Astrocyte (in vitro differentiated cells and primary cell): ENCODE data around the gene SLIT3. TPM values are rescaled to one million over a fixed set of nuclear protein-coding genes. Genes with fewer than 3 reads are reported as not detected.

ENCODE experiments used
- DNase-seq: peaks from one replicate; pipeline ENCODE4 v3.0.0-alpha.2; 2010; ENCODE audit warnings: low read depth
- FAIRE-seq: peaks from 2 replicates; lab custom pipeline; 2011; peaks lifted over from hg19 to GRCh38; lab: Jason Lieb, UNC
- H2AFZ ChIP-seq: 2 replicates; pipeline ENCODE4 v1.6.0; 2012; ENCODE audit warnings: low read depth, low read length, inconsistent platforms
- H3K27ac ChIP-seq: 2 replicates; pipeline ENCODE4 v1.5.1; 2011; ENCODE audit warnings: low read depth, low read length, inconsistent platforms
- H3K27me3 ChIP-seq: 2 replicates; pipeline ENCODE4 v1.6.0; 2011; ENCODE audit warnings: low read length, inconsistent platforms; ENCODE audit not compliant: insufficient read depth
- H3K36me3 ChIP-seq: 2 replicates; pipeline ENCODE4 v1.5.1; 2011; ENCODE audit warnings: low read length, inconsistent platforms; ENCODE audit not compliant: insufficient read depth
- H3K4me1 ChIP-seq: 2 replicates; pipeline ENCODE4 v1.5.1; 2011; ENCODE audit warnings: low read length, inconsistent platforms; ENCODE audit not compliant: insufficient read depth
- H3K4me2 ChIP-seq: 2 replicates; pipeline ENCODE4 v1.6.0; 2012; ENCODE audit warnings: low read length, inconsistent platforms
- H3K4me3 ChIP-seq: 2 replicates; pipeline ENCODE4 v1.5.1; 2011; ENCODE audit warnings: low read depth, mild to moderate bottlenecking, low read length, inconsistent platforms; ENCODE audit not compliant: insufficient read depth
- H3K79me2 ChIP-seq: 2 replicates; pipeline ENCODE4 v1.6.0; 2012; ENCODE audit warnings: mild to moderate bottlenecking, low read length, inconsistent platforms; ENCODE audit not compliant: insufficient read depth
- H3K9ac ChIP-seq: 2 replicates; pipeline ENCODE4 v1.6.0; 2012; ENCODE audit warnings: mild to moderate bottlenecking, low read length, inconsistent platforms
- H3K9me3 ChIP-seq: 2 replicates; pipeline ENCODE4 v1.5.1; 2012; ENCODE audit warnings: low read depth, mild to moderate bottlenecking, low read length, inconsistent platforms; ENCODE audit not compliant: insufficient read depth
- H4K20me1 ChIP-seq: 2 replicates; pipeline ENCODE4 v1.6.0; 2012; ENCODE audit warnings: low read length, inconsistent platforms; ENCODE audit not compliant: insufficient read depth
- H3K27ac Mint-ChIP-seq: one replicate; pipeline ENCODE4 v1.8.0; 2021; ENCODE audit warnings: mild to moderate bottlenecking, mixed read lengths; ENCODE audit not compliant: unreplicated experiment
- H3K27me3 Mint-ChIP-seq: one replicate; pipeline ENCODE4 v1.8.0; 2021; ENCODE audit warnings: low read depth, mixed read lengths; ENCODE audit not compliant: unreplicated experiment
- H3K36me3 Mint-ChIP-seq: one replicate; pipeline ENCODE4 v1.8.0; 2021; ENCODE audit warnings: low read depth, mixed read lengths; ENCODE audit not compliant: unreplicated experiment
- H3K4me1 Mint-ChIP-seq: one replicate; pipeline ENCODE4 v1.8.0; 2021; ENCODE audit warnings: low read depth, mixed read lengths; ENCODE audit not compliant: unreplicated experiment
- H3K4me3 Mint-ChIP-seq: one replicate; pipeline ENCODE4 v1.8.0; 2021; ENCODE audit warnings: mild to moderate bottlenecking, moderate library complexity, mixed read lengths; ENCODE audit not compliant: unreplicated experiment
- H3K9me3 Mint-ChIP-seq: one replicate; pipeline ENCODE4 v1.8.0; 2021; ENCODE audit warnings: mild to moderate bottlenecking, mixed read lengths; ENCODE audit not compliant: unreplicated experiment
- CTCF ChIP-seq: IDR thresholded peaks from 2 replicates; pipeline ENCODE4 v1.5.1; 2011; ENCODE audit warnings: low read depth, mild to moderate bottlenecking, inconsistent platforms, low read length, moderate library complexity; ENCODE audit not compliant: insufficient read depth
- EZH2 ChIP-seq: IDR thresholded peaks from 2 replicates; pipeline ENCODE4 v1.6.1; 2012; ENCODE audit warnings: mild to moderate bottlenecking, low read length, inconsistent platforms; ENCODE audit not compliant: insufficient read depth
- total RNA-seq: library from RNA; stranded (reverse); gene quantifications from 2 replicates; pipeline ENCODE4 v1.2.1, GENCODE V29; 2021

Gene SLIT3
- total RNA-seq, 1 donor from 2014 or later, result 20.7 TPM

GRCh38 chr5:168740811-168741213 is 560.1 kb downstream of the SLIT3 start:
- Mint-ChIP-seq H3K36me3 (peaks cover 19% of the 10 kb centered on the region), H3K4me3 (no peak overlapping the region), H3K27me3 (peaks cover 7% of the 10 kb centered on the region), H3K9me3 (peaks cover 12% of the 10 kb centered on the region), H3K27ac (no peak overlapping the region), H3K4me1 (no peaks in the 10 kb centered on the region)
- TF ChIP-seq CTCF, result no peak
- TF ChIP-seq EZH2, result no peak
- no peak overlapping the region for H3K9ac ChIP-seq
- peaks cover 3% of the 10 kb centered on the region for H3K27me3 ChIP-seq
- H3K4me3 ChIP-seq, result no peak overlapping the region
- H3K4me2 ChIP-seq, result no peak overlapping the region
- no peak overlapping the region for H2AFZ ChIP-seq
- no peaks in the 10 kb centered on the region for H3K9me3 ChIP-seq
- DNase-seq (no peak), FAIRE-seq (no peak)
- H3K79me2 ChIP-seq, result no peaks in the 10 kb centered on the region
- H3K27ac ChIP-seq, result no peak overlapping the region
- no peaks in the 10 kb centered on the region for H4K20me1 ChIP-seq
- H3K36me3 ChIP-seq, result no peaks in the 10 kb centered on the region
- H3K4me1 ChIP-seq, result no peaks in the 10 kb centered on the region

DNA sequence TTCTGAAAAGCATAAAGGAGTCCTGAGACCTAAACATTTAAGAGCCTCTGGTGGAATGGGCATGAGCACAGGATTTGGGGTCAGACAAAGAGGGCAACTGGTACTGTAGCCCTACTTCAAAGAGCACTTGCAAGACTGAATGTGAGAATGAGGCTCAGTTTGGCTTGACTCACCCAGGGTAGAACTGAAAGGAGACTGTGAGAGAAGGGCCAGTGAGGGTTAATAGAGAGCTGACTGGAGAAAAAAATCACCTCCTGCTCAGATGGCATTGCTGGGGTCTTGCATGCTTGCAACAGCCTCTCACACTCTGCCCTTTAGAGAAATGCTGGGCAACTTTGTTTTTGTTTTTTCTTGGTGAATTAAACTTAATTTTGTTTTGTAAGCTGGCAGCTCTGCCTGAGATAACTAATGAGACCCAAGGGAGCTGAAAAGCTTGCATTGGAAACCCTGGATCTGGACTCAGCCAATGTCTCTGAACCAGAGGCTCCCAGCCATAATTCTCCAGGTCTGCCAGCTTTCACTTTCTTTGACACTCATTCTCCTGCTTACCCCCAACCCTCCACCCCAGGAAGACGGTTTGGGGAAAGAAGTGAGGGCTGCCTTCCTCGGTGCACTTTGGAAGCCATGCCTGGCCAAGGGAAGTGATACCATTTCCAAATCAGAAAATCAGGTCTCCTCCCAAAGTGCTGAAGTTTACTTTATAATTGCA is 560.7 kb downstream of the SLIT3 start:
- H2AFZ ChIP-seq, result no peak overlapping the region
- no peaks in the 10 kb centered on the region for H3K4me1 Mint-ChIP-seq
- H3K79me2 ChIP-seq, result no peaks in the 10 kb centered on the region
- no peak overlapping the region for H3K27ac ChIP-seq
- H3K4me1 ChIP-seq, result no peaks in the 10 kb centered on the region
- peaks cover 10% of the 10 kb centered on the region for H3K9me3 Mint-ChIP-seq
- H3K27me3 ChIP-seq, result peaks cover 3% of the 10 kb centered on the region
- no peak overlapping the region for H3K9ac ChIP-seq
- TF ChIP-seq CTCF (no peak), EZH2 (no peak)
- no peaks in the 10 kb centered on the region for H3K36me3 ChIP-seq
- no peaks in the 10 kb centered on the region for H3K9me3 ChIP-seq
- peaks cover 10% of the 10 kb centered on the region for H3K27me3 Mint-ChIP-seq
- FAIRE-seq (no peak), DNase-seq (no peak)
- peaks cover 16% of the 10 kb centered on the region for H3K36me3 Mint-ChIP-seq
- H3K27ac Mint-ChIP-seq, result no peak overlapping the region
- no peaks in the 10 kb centered on the region for H4K20me1 ChIP-seq
- no peak overlapping the region for H3K4me3 Mint-ChIP-seq
- no peak overlapping the region for H3K4me3 ChIP-seq
- H3K4me2 ChIP-seq, result no peak overlapping the region

DNA sequence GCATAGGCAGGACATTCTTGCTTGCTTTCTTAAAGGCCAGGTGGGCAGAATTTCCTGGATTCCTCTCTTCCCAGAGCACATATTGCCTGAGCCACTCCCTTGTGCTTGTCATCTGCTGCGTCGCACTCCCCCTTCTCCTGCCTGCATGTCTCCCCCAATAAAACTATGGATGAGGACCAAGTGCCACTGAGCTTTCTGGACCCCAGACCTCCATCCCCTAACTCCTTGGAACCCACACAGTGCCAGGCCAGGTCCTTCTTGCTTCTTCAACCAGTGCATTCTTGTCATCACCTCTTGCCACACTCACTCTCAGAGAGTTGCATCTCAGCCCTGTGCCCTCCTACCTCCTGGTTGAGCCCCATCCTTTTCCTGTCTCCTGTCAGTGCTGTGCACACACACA is 563.9 kb downstream of the SLIT3 start:
- Histone ChIP-seq H3K27ac (no peak overlapping the region), H3K79me2 (no peaks in the 10 kb centered on the region), H4K20me1 (no peaks in the 10 kb centered on the region), H3K4me3 (no peak overlapping the region), H3K4me2 (no peak overlapping the region), H2AFZ (no peak overlapping the region), H3K27me3 (peaks cover 3% of the 10 kb centered on the region), H3K4me1 (no peaks in the 10 kb centered on the region), H3K9ac (no peak overlapping the region), H3K36me3 (no peaks in the 10 kb centered on the region), H3K9me3 (no peaks in the 10 kb centered on the region)
- H3K4me3 Mint-ChIP-seq, result no peak overlapping the region
- no peak for TF ChIP-seq CTCF
- TF ChIP-seq EZH2, result no peak
- FAIRE-seq (no peak), DNase-seq (no peak)
- peaks cover 13% of the 10 kb centered on the region for H3K27me3 Mint-ChIP-seq
- H3K9me3 Mint-ChIP-seq, result no peaks in the 10 kb centered on the region
- peaks cover 3% of the 10 kb centered on the region for H3K36me3 Mint-ChIP-seq
- no peaks in the 10 kb centered on the region for H3K4me1 Mint-ChIP-seq
- no peak overlapping the region for H3K27ac Mint-ChIP-seq
